Nucleus accumbens (tissue), 56 donors: ENCODE results near the gene PAK1IP1.
"Not testable (repeated sequence)": the region's sequence is repeated elsewhere in the genome, so short reads cannot be mapped to it uniquely, and the experiment has no call there.

Experiments used
- DNase-seq, 56 donors: peaks; one replicate each; lab custom pipeline; 2025; lab: John Stamatoyannopoulos, UW

The PAK1IP1 gene

DNA sequence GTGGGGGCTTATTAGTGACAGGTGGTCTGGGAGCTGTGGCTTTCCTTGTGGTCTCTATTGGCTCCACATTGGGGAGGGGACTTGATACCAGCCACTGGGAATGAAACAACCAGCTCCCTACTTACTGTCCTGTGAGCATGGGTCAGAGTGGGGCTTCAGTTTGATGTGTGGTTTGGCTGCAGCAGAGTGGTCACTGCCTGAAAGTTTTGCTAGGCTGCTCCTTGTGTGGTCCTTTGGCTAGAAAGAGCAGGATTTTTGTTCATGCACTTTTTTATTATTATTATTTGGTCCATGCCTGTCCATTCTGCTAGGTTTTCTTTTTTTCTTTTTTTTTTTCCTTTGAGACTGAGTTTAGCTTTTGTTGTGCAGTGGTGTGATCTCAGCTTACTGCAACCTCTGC lies 45.3 kb downstream of the PAK1IP1 start:
- no peak for DNase-seq

DNA sequence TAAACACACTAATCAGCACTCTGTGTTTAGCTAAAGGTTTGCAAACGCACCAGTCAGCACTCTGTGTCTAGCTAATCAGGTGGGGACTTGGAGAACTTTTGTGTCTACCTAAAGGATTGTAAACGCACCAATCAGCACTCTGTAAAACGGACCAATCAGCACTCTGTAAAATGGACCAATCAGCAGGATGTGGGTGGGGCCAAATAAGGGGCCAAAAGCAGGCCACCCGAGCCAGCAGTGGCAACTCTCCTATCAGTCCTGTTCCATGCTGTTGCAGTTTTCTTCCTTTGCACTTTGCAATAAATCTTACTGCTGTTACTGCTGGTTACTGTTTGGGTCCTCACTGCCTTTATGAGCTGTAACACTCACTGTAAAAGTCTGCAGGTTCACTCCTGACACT lies 46.9 kb downstream of the PAK1IP1 start:
- DNase-seq: not testable (repeated sequence)

- DNase-seq: no peak
Measured at GRCh38 chr6:10742251-10742650, 47.5 kb downstream of the PAK1IP1 start.

- no peak for DNase-seq
Measured at GRCh38 chr6:10743515-10743914, 48.7 kb downstream of the PAK1IP1 start.

DNA sequence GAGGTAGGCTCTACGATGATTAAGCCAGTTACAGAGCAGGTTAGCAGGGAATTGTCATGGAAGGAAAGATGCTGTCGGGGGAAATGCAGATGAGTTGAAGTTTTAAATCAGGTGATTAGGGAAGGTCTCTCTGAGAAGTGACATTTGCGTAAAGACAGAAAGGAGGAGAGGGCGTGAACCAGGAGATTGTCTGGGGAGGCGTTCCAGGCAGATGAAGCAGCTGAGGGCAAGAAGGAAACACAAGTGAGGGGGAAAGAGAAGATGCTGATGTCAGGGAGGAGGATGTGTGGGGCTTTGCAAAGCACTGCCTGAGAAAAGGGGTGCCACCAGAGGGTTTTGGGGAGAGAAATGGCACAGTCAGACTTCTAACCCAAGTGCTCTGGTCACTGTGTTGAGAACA lies 50.3 kb downstream of the PAK1IP1 start:
- DNase-seq: peak in 7 of 56 donors; percentile 3 to 12 (median 7)

GRCh38 chr6:10746915-10747250 lies 52.1 kb downstream of the PAK1IP1 start:
- DNase-seq: peak in 1 of 56 donors; percentile 57

GRCh38 chr6:10747251-10747972 lies 52.6 kb downstream of the PAK1IP1 start, which contains the start of gene TMEM14B:
TMEM14B (plus strand) TSS chr6:10747805; CDS start chr6:10749246, 1,441 bp downstream.
- peak; percentile 60 to 99 (median 97) for DNase-seq

GRCh38 chr6:10749734-10750133 lies 55.0 kb downstream of the PAK1IP1 start:
- no peak for DNase-seq

DNA sequence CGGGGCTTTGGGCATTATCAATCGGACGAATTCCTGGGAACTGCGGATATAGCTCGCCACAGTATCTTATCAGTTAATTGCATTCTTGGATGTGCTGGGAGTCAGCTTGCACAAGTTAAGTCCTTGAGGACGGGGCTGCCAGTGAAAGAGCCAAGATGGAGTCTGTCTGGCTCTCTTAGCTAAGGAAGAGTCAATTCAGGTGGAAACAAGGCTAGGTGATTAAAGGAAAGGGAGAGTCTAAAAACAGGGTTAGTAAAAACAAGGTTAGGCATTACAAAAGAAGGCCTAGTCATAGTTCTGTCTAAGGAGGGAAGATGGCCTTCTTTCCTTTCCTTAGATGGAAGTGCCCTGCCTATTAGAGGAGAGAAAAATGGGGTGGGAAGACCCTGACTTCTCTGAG lies 55.8 kb downstream of the PAK1IP1 start:
- not testable (repeated sequence) for DNase-seq

GRCh38 chr6:10751757-10752156 lies 57.0 kb downstream of the PAK1IP1 start:
- not testable (repeated sequence) for DNase-seq

DNA sequence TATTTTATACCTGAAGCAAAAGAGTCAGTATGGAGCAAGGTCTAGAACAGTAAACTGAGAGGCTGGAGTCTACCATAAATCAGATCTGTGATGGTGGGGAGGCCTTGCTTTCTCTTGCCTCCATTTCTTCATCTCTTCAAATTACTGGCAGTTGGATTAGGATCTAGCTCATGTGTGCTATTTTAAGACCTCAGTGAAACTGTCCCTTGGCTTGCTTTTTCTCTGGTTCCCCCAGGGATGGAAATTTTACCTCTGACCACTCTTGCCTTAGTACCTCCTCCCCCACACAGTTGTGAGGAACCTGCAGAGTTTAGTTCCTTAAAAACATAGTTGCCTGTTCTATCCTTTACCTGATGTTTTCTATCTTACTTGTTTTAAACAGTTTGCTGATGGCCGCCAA lies 61.3 kb downstream of the PAK1IP1 start:
- no peak for DNase-seq
